ENCODE results near the gene ELMOD3.
"Not testable (repeated sequence)": the region's sequence is repeated elsewhere in the genome, so short reads cannot be mapped to it uniquely, and the experiment has no call there.

ELMOD3 gene

GRCh38 chr2:85431570-85432205 is 77.1 kb downstream of the ELMOD3 start:
- H3K4me3 ChIP-seq (ENCODE audit: low read length), result peak overlapping the region; percentile 37
- H3K36me3 ChIP-seq (ENCODE audit: insufficient read depth, low read length), result no peaks in the 10 kb centered on the region
- peaks cover 40% of the 10 kb centered on the region for H3K4me1 ChIP-seq (ENCODE audit: insufficient read depth, low read length)
- no peaks in the 10 kb centered on the region for H3K27me3 ChIP-seq (ENCODE audit: insufficient read depth, low read length)
- peak overlapping the region; percentile 79 for H2AFZ ChIP-seq (ENCODE audit: low read depth, low read length)
- H3K9me3 ChIP-seq (ENCODE audit: low read length), result no peaks in the 10 kb centered on the region

- no peaks in the 10 kb centered on the region for H3K9me3 ChIP-seq (ENCODE audit: low read length)
- peaks cover 34% of the 10 kb centered on the region for H3K4me1 ChIP-seq (ENCODE audit: insufficient read depth, low read length)
- no peak overlapping the region for H2AFZ ChIP-seq (ENCODE audit: low read depth, low read length)
- no peaks in the 10 kb centered on the region for H3K36me3 ChIP-seq (ENCODE audit: insufficient read depth, low read length)
- H3K4me3 ChIP-seq (ENCODE audit: low read length), result no peak overlapping the region
- no peaks in the 10 kb centered on the region for H3K27me3 ChIP-seq (ENCODE audit: insufficient read depth, low read length)
These were observed 79.0 kb downstream of the ELMOD3 start for GRCh38 chr2:85433511-85434089.

GRCh38 chr2:85434696-85435095 is 80.1 kb downstream of the ELMOD3 start:
- Histone ChIP-seq H3K4me1 (ENCODE audit: insufficient read depth, low read length) (peaks cover 26% of the 10 kb centered on the region), H2AFZ (ENCODE audit: low read depth, low read length) (no peak overlapping the region), H3K36me3 (ENCODE audit: insufficient read depth, low read length) (no peaks in the 10 kb centered on the region), H3K27me3 (ENCODE audit: insufficient read depth, low read length) (no peaks in the 10 kb centered on the region), H3K4me3 (ENCODE audit: low read length) (no peak overlapping the region), H3K9me3 (ENCODE audit: low read length) (no peaks in the 10 kb centered on the region)

- Histone ChIP-seq H3K9me3 (ENCODE audit: low read length) (no peaks in the 10 kb centered on the region), H3K36me3 (ENCODE audit: insufficient read depth, low read length) (no peaks in the 10 kb centered on the region), H3K4me1 (ENCODE audit: insufficient read depth, low read length) (peaks cover 21% of the 10 kb centered on the region), H3K4me3 (ENCODE audit: low read length) (no peak overlapping the region), H2AFZ (ENCODE audit: low read depth, low read length) (no peak overlapping the region), H3K27me3 (ENCODE audit: insufficient read depth, low read length) (no peaks in the 10 kb centered on the region)
These were observed 80.8 kb downstream of the ELMOD3 start for GRCh38 chr2:85435220-85435958.

- Histone ChIP-seq H3K4me1 (ENCODE audit: insufficient read depth, low read length) (peaks cover 14% of the 10 kb centered on the region), H2AFZ (ENCODE audit: low read depth, low read length) (no peak overlapping the region), H3K36me3 (ENCODE audit: insufficient read depth, low read length) (no peaks in the 10 kb centered on the region), H3K4me3 (ENCODE audit: low read length) (no peak overlapping the region), H3K27me3 (ENCODE audit: insufficient read depth, low read length) (no peaks in the 10 kb centered on the region), H3K9me3 (ENCODE audit: low read length) (no peaks in the 10 kb centered on the region)
These were observed 81.6 kb downstream of the ELMOD3 start for GRCh38 chr2:85435981-85436835.

GRCh38 chr2:85436836-85437487 is 82.4 kb downstream of the ELMOD3 start:
- Histone ChIP-seq H2AFZ (ENCODE audit: low read depth, low read length) (no peak overlapping the region), H3K27me3 (ENCODE audit: insufficient read depth, low read length) (no peaks in the 10 kb centered on the region), H3K4me1 (ENCODE audit: insufficient read depth, low read length) (peaks cover 7% of the 10 kb centered on the region), H3K36me3 (ENCODE audit: insufficient read depth, low read length) (no peaks in the 10 kb centered on the region), H3K9me3 (ENCODE audit: low read length) (no peaks in the 10 kb centered on the region), H3K4me3 (ENCODE audit: low read length) (no peak overlapping the region)

GRCh38 chr2:85437488-85438200 is 83.1 kb downstream of the ELMOD3 start:
- H3K36me3 ChIP-seq (ENCODE audit: insufficient read depth, low read length), result no peaks in the 10 kb centered on the region
- peaks cover 4% of the 10 kb centered on the region for H3K4me1 ChIP-seq (ENCODE audit: insufficient read depth, low read length)
- no peak overlapping the region for H2AFZ ChIP-seq (ENCODE audit: low read depth, low read length)
- no peaks in the 10 kb centered on the region for H3K9me3 ChIP-seq (ENCODE audit: low read length)
- no peak overlapping the region for H3K4me3 ChIP-seq (ENCODE audit: low read length)
- H3K27me3 ChIP-seq (ENCODE audit: insufficient read depth, low read length), result no peaks in the 10 kb centered on the region

DNA sequence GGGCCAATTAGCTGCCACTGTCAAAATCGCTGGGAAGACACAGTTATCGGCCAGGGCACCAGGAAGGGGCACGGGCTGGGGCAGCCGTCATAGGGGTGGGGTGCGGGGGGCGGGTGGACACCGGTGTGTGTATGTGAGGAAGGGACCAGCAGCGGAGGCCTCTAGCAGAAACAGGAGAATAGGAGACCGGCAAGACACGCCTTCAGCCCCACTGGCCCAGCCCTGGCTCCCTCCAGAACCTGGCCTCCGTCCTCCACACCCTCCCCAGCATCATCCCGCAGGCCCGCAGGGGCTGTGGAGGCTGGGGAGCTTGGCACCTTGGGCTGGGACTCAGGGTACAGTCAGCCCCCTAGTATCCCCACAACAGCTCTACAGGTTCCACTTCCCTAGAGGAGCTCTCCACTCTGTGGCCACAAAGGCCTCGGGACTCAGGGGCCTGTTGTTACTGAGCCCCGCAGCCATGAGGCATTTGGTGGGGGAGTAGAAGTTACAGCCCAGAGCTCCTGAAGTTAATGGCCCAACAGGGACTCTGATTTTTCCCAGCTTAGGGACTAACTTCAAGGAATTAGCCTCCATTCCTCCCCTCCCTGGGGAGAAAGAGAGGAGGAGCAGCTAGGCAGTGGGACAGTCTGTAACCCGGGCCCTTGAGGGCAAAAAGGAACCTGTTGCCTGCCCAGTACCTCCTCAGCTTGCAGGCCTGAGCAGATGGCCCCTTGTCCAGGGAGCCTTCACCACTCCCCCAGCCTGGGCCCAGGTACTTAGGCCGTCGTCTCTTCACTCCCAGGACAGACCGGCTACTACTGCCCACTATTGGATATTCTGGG is 83.8 kb downstream of the ELMOD3 start:
- Histone ChIP-seq H3K4me3 (ENCODE audit: low read length) (no peak overlapping the region), H2AFZ (ENCODE audit: low read depth, low read length) (no peak overlapping the region), H3K4me1 (ENCODE audit: insufficient read depth, low read length) (no peaks in the 10 kb centered on the region), H3K36me3 (ENCODE audit: insufficient read depth, low read length) (no peaks in the 10 kb centered on the region), H3K27me3 (ENCODE audit: insufficient read depth, low read length) (peaks cover 3% of the 10 kb centered on the region), H3K9me3 (ENCODE audit: low read length) (no peaks in the 10 kb centered on the region)

GRCh38 chr2:85439025-85439472 is 84.5 kb downstream of the ELMOD3 start:
- Histone ChIP-seq H3K4me1 (ENCODE audit: insufficient read depth, low read length) (no peaks in the 10 kb centered on the region), H3K4me3 (ENCODE audit: low read length) (no peak overlapping the region), H3K27me3 (ENCODE audit: insufficient read depth, low read length) (peaks cover 3% of the 10 kb centered on the region)

DNA sequence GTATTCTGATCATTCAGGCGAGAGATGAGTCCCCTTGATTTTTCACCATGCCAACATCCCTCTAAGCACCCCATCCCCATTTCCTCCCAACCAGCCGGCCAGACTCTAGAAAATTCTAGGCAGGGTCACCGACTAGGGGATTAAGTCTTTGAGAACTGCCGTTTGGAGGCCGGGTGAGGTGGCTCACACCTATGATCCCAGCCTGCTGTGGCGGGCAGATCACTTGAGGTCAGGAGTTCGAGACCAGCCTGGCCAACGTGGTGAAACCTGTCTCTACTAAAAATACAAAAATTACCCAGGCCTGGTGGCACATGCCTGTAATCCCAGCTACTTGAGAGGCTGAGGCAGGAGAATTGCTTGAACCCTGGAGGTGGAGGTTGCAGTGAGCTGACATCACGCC is 85.0 kb downstream of the ELMOD3 start:
- H3K36me3 ChIP-seq (ENCODE audit: insufficient read depth, low read length); H3K4me1 ChIP-seq (ENCODE audit: insufficient read depth, low read length); H3K4me3 ChIP-seq (ENCODE audit: low read length); H2AFZ ChIP-seq (ENCODE audit: low read depth, low read length); H3K9me3 ChIP-seq (ENCODE audit: low read length); H3K27me3 ChIP-seq (ENCODE audit: insufficient read depth, low read length): not testable (repeated sequence)

More at GRCh38 chr2:85439025-85439472, 84.5 kb downstream of the ELMOD3 start:
- Histone ChIP-seq H3K36me3 (ENCODE audit: insufficient read depth, low read length) (no peaks in the 10 kb centered on the region), H2AFZ (ENCODE audit: low read depth, low read length) (no peak overlapping the region), H3K9me3 (ENCODE audit: low read length) (no peaks in the 10 kb centered on the region)

- Histone ChIP-seq H2AFZ (ENCODE audit: low read depth, low read length) (no peak overlapping the region), H3K9me3 (ENCODE audit: low read length) (no peaks in the 10 kb centered on the region), H3K27me3 (ENCODE audit: insufficient read depth, low read length) (peaks cover 3% of the 10 kb centered on the region), H3K4me3 (ENCODE audit: low read length) (no peak overlapping the region), H3K4me1 (ENCODE audit: insufficient read depth, low read length) (no peaks in the 10 kb centered on the region), H3K36me3 (ENCODE audit: insufficient read depth, low read length) (no peaks in the 10 kb centered on the region)
These were observed 85.4 kb downstream of the ELMOD3 start for GRCh38 chr2:85439986-85440385.
